Measurements from ENCODE around the gene MYOF. TPM values are rescaled to one million over a fixed set of nuclear protein-coding genes. Genes with fewer than 3 reads are reported as not detected.
"Not testable (repeated sequence)": the region's sequence is repeated elsewhere in the genome, so short reads cannot be mapped to it uniquely, and the experiment has no call there.

Gene MYOF
- total RNA-seq, 1 donor from 2014 or later, result 90.4 TPM

- peak; percentile 25 for DNase-seq
Observed at GRCh38 chr10:93454146-93454545, 28.0 kb downstream of the MYOF start.

GRCh38 chr10:93452143-93452542 lies 30.0 kb downstream of the MYOF start:
- DNase-seq, result no peak

- no peak for DNase-seq
Observed at GRCh38 chr10:93451244-93451947, 30.7 kb downstream of the MYOF start.

- DNase-seq, result no peak
Observed at GRCh38 chr10:93447970-93448369, 34.2 kb downstream of the MYOF start.

GRCh38 chr10:93447019-93447418 lies 35.1 kb downstream of the MYOF start:
- DNase-seq, result no peak

- no peak for DNase-seq
Observed at GRCh38 chr10:93445978-93446720, 36.0 kb downstream of the MYOF start.

- DNase-seq, result peak; percentile 79
Observed at GRCh38 chr10:93445097-93445960, 36.8 kb downstream of the MYOF start.

GRCh38 chr10:93443481-93443880 lies 38.7 kb downstream of the MYOF start:
- no peak for DNase-seq

GRCh38 chr10:93442721-93443120 lies 39.4 kb downstream of the MYOF start:
- not testable (repeated sequence) for DNase-seq

- DNase-seq, result peak; percentile 70
Observed at GRCh38 chr10:93440591-93441091, 41.5 kb downstream of the MYOF start.

- no peak for DNase-seq
Observed at GRCh38 chr10:93438613-93439253, 43.4 kb downstream of the MYOF start.

- peak; percentile 78 for DNase-seq
Observed at GRCh38 chr10:93437946-93438612, 44.1 kb downstream of the MYOF start.

GRCh38 chr10:93437086-93437945 lies 44.8 kb downstream of the MYOF start:
- DNase-seq, result peak; percentile 99

GRCh38 chr10:93436591-93437085 lies 45.5 kb downstream of the MYOF start:
- peak; percentile 97 for DNase-seq

- DNase-seq, result peak; percentile 26
Observed at GRCh38 chr10:93435621-93436397, 46.3 kb downstream of the MYOF start.

- no peak for DNase-seq
Observed at GRCh38 chr10:93434991-93435491, 47.1 kb downstream of the MYOF start.

- no peak for DNase-seq
Observed at GRCh38 chr10:93431361-93431760, 50.8 kb downstream of the MYOF start.

- no peak for DNase-seq
Observed at GRCh38 chr10:93425861-93426260, 56.3 kb downstream of the MYOF start.

- DNase-seq, result no peak
Observed at GRCh38 chr10:93422118-93422517, 60.0 kb downstream of the MYOF start.

Measured in skin of body (tissue), 2 donors.